HFFc6 (cell line): ENCODE data around the gene SMS. TPM values are rescaled to one million over a fixed set of nuclear protein-coding genes. Genes with fewer than 3 reads are reported as not detected.
"Not testable (repeated sequence)": the region's sequence is repeated elsewhere in the genome, so short reads cannot be mapped to it uniquely, and the experiment has no call there.

ENCODE experiments used
- DNase-seq: peaks from one replicate; pipeline ENCODE4 v3.0.0-alpha.2; 2018
- H3K27ac Mint-ChIP-seq: 2 replicates; pipeline ENCODE4 v1.8.0; 2020; ENCODE audit warnings: mild to moderate bottlenecking, mixed read lengths
- H3K27me3 Mint-ChIP-seq: 2 replicates; pipeline ENCODE4 v1.8.0; 2021; ENCODE audit warnings: mild to moderate bottlenecking, moderate library complexity, mixed read lengths; ENCODE audit not compliant: insufficient read depth
- H3K36me3 Mint-ChIP-seq: 2 replicates; pipeline ENCODE4 v1.8.0; 2021; ENCODE audit warnings: low read depth, mixed read lengths
- H3K4me1 Mint-ChIP-seq: 2 replicates; pipeline ENCODE4 v1.8.0; 2020; ENCODE audit warnings: low read depth, mixed read lengths
- H3K4me3 Mint-ChIP-seq: 2 replicates; pipeline ENCODE4 v1.8.0; 2020; ENCODE audit warnings: mild to moderate bottlenecking, moderate library complexity, mixed read lengths
- H3K9me3 Mint-ChIP-seq: 2 replicates; pipeline ENCODE4 v1.8.0; 2020; ENCODE audit warnings: mild to moderate bottlenecking, mixed read lengths
- CTCF ChIP-seq: fragments of 200-600 bp; sonication (generic); IDR thresholded peaks from 2 replicates; pipeline ENCODE4 v1.5.0; 2021; ENCODE audit warnings: antibody characterized with exemption, mild to moderate bottlenecking
- total RNA-seq, 6 experiments: library from RNA; stranded (reverse); fragmentation: NEBNext Ultra II Directional; extraction: Animal tissue kit (Norgen Biotek cat#: 25700); gene quantifications; 2 replicates in 1 of 6; 3 replicates in 5 of 6; pipeline ENCODE4 v1.2.3, GENCODE V29; 2021

Gene SMS
- total RNA-seq, 6 experiments from 2014 or later = 141 to 208 (median 196) TPM

GRCh38 chrX:21949689-21950088 lies 9.2 kb downstream of the SMS start:
- H3K9me3 Mint-ChIP-seq = no peaks in the 10 kb centered on the region
- no peak overlapping the region for H3K4me3 Mint-ChIP-seq
- no peak for TF ChIP-seq CTCF
- no peak for DNase-seq
- peaks cover 74% of the 10 kb centered on the region for H3K4me1 Mint-ChIP-seq
- peaks cover 9% of the 10 kb centered on the region for H3K36me3 Mint-ChIP-seq
- no peak overlapping the region for H3K27ac Mint-ChIP-seq
- no peaks in the 10 kb centered on the region; the same call in 1 of the 2 replicates for H3K27me3 Mint-ChIP-seq

- not testable (repeated sequence) for H3K36me3 Mint-ChIP-seq, H3K27me3 Mint-ChIP-seq, H3K4me3 Mint-ChIP-seq, H3K9me3 Mint-ChIP-seq, H3K27ac Mint-ChIP-seq, DNase-seq
- peaks cover 79% of the 10 kb centered on the region for H3K4me1 Mint-ChIP-seq
These were observed 10.0 kb downstream of the SMS start for GRCh38 chrX:21950557-21950956.

GRCh38 chrX:21952624-21953023 lies 12.1 kb downstream of the SMS start:
- Mint-ChIP-seq H3K27ac (no peak overlapping the region), H3K9me3 (no peaks in the 10 kb centered on the region), H3K4me3 (no peak overlapping the region), H3K27me3 (no peaks in the 10 kb centered on the region; the same call in 1 of the 2 replicates), H3K36me3 (peaks cover 9% of the 10 kb centered on the region), H3K4me1 (peaks cover 65% of the 10 kb centered on the region)
- DNase-seq = no peak
- no peak for TF ChIP-seq CTCF

- not testable (repeated sequence) for DNase-seq, H3K27me3 Mint-ChIP-seq, H3K4me3 Mint-ChIP-seq, H3K36me3 Mint-ChIP-seq, H3K9me3 Mint-ChIP-seq
- H3K27ac Mint-ChIP-seq = peak overlapping the region; percentile 27; the same call in 1 of the 2 replicates
- H3K4me1 Mint-ChIP-seq = peaks cover 58% of the 10 kb centered on the region
These were observed 12.8 kb downstream of the SMS start for GRCh38 chrX:21953195-21953830.

GRCh38 chrX:21955403-21956189 lies 15.1 kb downstream of the SMS start:
- Mint-ChIP-seq H3K4me3 (no peak overlapping the region), H3K36me3 (no peaks in the 10 kb centered on the region; the same call in 1 of the 2 replicates), H3K9me3 (no peaks in the 10 kb centered on the region), H3K27ac (peak overlapping the region; percentile 75; the same call in 1 of the 2 replicates), H3K4me1 (peaks cover 66% of the 10 kb centered on the region), H3K27me3 (no peaks in the 10 kb centered on the region)
- no peak for DNase-seq
- no peak for TF ChIP-seq CTCF

GRCh38 chrX:21956783-21957182 lies 16.3 kb downstream of the SMS start:
- no peaks in the 10 kb centered on the region for H3K27me3 Mint-ChIP-seq
- DNase-seq = no peak
- peaks cover 67% of the 10 kb centered on the region for H3K4me1 Mint-ChIP-seq
- no peak for TF ChIP-seq CTCF
- H3K9me3 Mint-ChIP-seq = no peaks in the 10 kb centered on the region
- no peak overlapping the region for H3K27ac Mint-ChIP-seq
- peaks cover 5% of the 10 kb centered on the region; the same call in 1 of the 2 replicates for H3K36me3 Mint-ChIP-seq
- no peak overlapping the region for H3K4me3 Mint-ChIP-seq
